Measurements from ENCODE around the gene BRINP3. TPM values are rescaled to one million over a fixed set of nuclear protein-coding genes. Genes with fewer than 3 reads are reported as not detected.

Gene BRINP3
- total RNA-seq, 1 experiment from 2014 or later, result not detected

- intact Hi-C loops (cut with micrococcal nuclease), result no loop called here
- ChIA-PET POLR2A (ENCODE audit: unreplicated experiment) (no interaction called here), CTCF (no interaction called here)
- TF ChIP-seq EZH2phosphoT487 (IDR thresholded peaks at IDR 0.05; ENCODE audit: borderline replicate concordance, low read length) (no peak), EZH2 (IDR thresholded peaks at IDR 0.05; ENCODE audit: low read length, unreplicated experiment) (no peak), CTCF (conservative IDR thresholded peaks at IDR 0.05; ENCODE audit: low read depth, low read length) (no peak)
- DNase-seq (no peak), ATAC-seq (no peak)
- no peak overlapping the region for H3K4me3 ChIP-seq (ENCODE audit: low read length)
- no TSS peak for BruUV-seq (replicated peaks)
- no peak overlapping the region for H2AFZ ChIP-seq (ENCODE audit: low read length)
- no peaks in the 10 kb centered on the region for H3K9me3 ChIP-seq (ENCODE audit: low read length)
- peaks cover 10% of the 10 kb centered on the region; the same call in 1 of the 2 replicates for H3K27me3 ChIP-seq (ENCODE audit: low read length)
- H3K79me2 ChIP-seq (ENCODE audit: low read length), result no peaks in the 10 kb centered on the region
- no peaks in the 10 kb centered on the region for H3K36me3 ChIP-seq (ENCODE audit: low read depth, low read length)
- H3K4me1 ChIP-seq (ENCODE audit: insufficient read depth, low read length), result no peaks in the 10 kb centered on the region
- H3F3A ChIP-seq (ENCODE audit: low read length, unreplicated experiment), result no peaks in the 10 kb centered on the region
- H3K9ac ChIP-seq (ENCODE audit: low read length), result no peak overlapping the region
- no peak overlapping the region for H3K27ac ChIP-seq (ENCODE audit: low read length)
- no peaks in the 10 kb centered on the region for H3K9me2 ChIP-seq (replicated peaks; ENCODE audit: low read length)
- H3K4me2 ChIP-seq (ENCODE audit: low read length), result no peak overlapping the region
- no peaks in the 10 kb centered on the region for H4K20me1 ChIP-seq (ENCODE audit: low read length)
Observed at GRCh38 chr1:190303501-190303900, 174.2 kb downstream of the BRINP3 start.

- Histone ChIP-seq H3K9me3 (ENCODE audit: low read length) (no peaks in the 10 kb centered on the region), H3K36me3 (ENCODE audit: low read depth, low read length) (no peaks in the 10 kb centered on the region), H3F3A (ENCODE audit: low read length, unreplicated experiment) (no peaks in the 10 kb centered on the region), H3K4me1 (ENCODE audit: insufficient read depth, low read length) (no peaks in the 10 kb centered on the region), H2AFZ (ENCODE audit: low read length) (no peak overlapping the region), H3K9ac (ENCODE audit: low read length) (no peak overlapping the region), H3K4me2 (ENCODE audit: low read length) (no peak overlapping the region), H4K20me1 (ENCODE audit: low read length) (no peaks in the 10 kb centered on the region), H3K79me2 (ENCODE audit: low read length) (no peaks in the 10 kb centered on the region), H3K9me2 (replicated peaks; ENCODE audit: low read length) (no peaks in the 10 kb centered on the region), H3K27ac (ENCODE audit: low read length) (no peak overlapping the region), H3K27me3 (ENCODE audit: low read length) (peaks cover 4% of the 10 kb centered on the region; the same call in 1 of the 2 replicates), H3K4me3 (ENCODE audit: low read length) (no peak overlapping the region)
- intact Hi-C loops (cut with micrococcal nuclease), result no loop called here
- BruUV-seq (replicated peaks), result no TSS peak
- no peak for TF ChIP-seq CTCF (conservative IDR thresholded peaks at IDR 0.05; ENCODE audit: low read depth, low read length)
- TF ChIP-seq EZH2 (IDR thresholded peaks at IDR 0.05; ENCODE audit: low read length, unreplicated experiment), result no peak
- TF ChIP-seq EZH2phosphoT487 (IDR thresholded peaks at IDR 0.05; ENCODE audit: borderline replicate concordance, low read length), result no peak
- ChIA-PET CTCF (no interaction called here), POLR2A (ENCODE audit: unreplicated experiment) (no interaction called here)
- ATAC-seq (no peak), DNase-seq (no peak)
Observed at GRCh38 chr1:190296453-190296852, 181.2 kb downstream of the BRINP3 start.

GRCh38 chr1:190289897-190290296 lies 187.8 kb downstream of the BRINP3 start:
- Histone ChIP-seq H4K20me1 (ENCODE audit: low read length) (no peaks in the 10 kb centered on the region), H3F3A (ENCODE audit: low read length, unreplicated experiment) (no peaks in the 10 kb centered on the region), H3K79me2 (ENCODE audit: low read length) (no peaks in the 10 kb centered on the region), H3K36me3 (ENCODE audit: low read depth, low read length) (no peaks in the 10 kb centered on the region), H3K9me2 (replicated peaks; ENCODE audit: low read length) (no peaks in the 10 kb centered on the region), H3K9me3 (ENCODE audit: low read length) (no peaks in the 10 kb centered on the region), H3K4me3 (ENCODE audit: low read length) (no peak overlapping the region), H3K9ac (ENCODE audit: low read length) (no peak overlapping the region), H3K4me2 (ENCODE audit: low read length) (no peak overlapping the region), H3K27me3 (ENCODE audit: low read length) (peaks cover 11% of the 10 kb centered on the region; the same call in 1 of the 2 replicates), H3K27ac (ENCODE audit: low read length) (no peak overlapping the region), H3K4me1 (ENCODE audit: insufficient read depth, low read length) (no peaks in the 10 kb centered on the region), H2AFZ (ENCODE audit: low read length) (no peak overlapping the region)
- intact Hi-C loops (cut with micrococcal nuclease), result no loop called here
- TF ChIP-seq EZH2phosphoT487 (IDR thresholded peaks at IDR 0.05; ENCODE audit: borderline replicate concordance, low read length) (no peak), EZH2 (IDR thresholded peaks at IDR 0.05; ENCODE audit: low read length, unreplicated experiment) (no peak), CTCF (conservative IDR thresholded peaks at IDR 0.05; ENCODE audit: low read depth, low read length) (no peak)
- ChIA-PET POLR2A (ENCODE audit: unreplicated experiment) (no interaction called here), CTCF (no interaction called here)
- no TSS peak for BruUV-seq (replicated peaks)
- DNase-seq, result no peak
- no peak for ATAC-seq

Data from PC-3 (cell line).